WTC11 (cell line): ENCODE measurements around the gene SMC5. TPM values are rescaled to one million over a fixed set of nuclear protein-coding genes. Genes with fewer than 3 reads are reported as not detected.

Source experiments
- ATAC-seq: fragments of 200-7000 bp; cut with Tn5 transposase; 2 replicates; pipeline ENCODE4 v1.10.0; 2021; ENCODE audit warnings: mild to moderate bottlenecking, moderate library complexity
- CTCF ChIA-PET: fragments of 300-600 bp; sonication (Branson Sonifier 250); formaldehyde crosslinking; loops from one replicate; lab custom pipeline; 2021; ENCODE audit warnings: antibody characterized with exemption; lab: Charles Lee
- POLR2A ChIA-PET: fragments of 350-600 bp; sonication (Branson Sonifier 250); formaldehyde crosslinking; loops from one replicate; lab custom pipeline; 2021; ENCODE audit warnings: antibody characterized with exemption; lab: Charles Lee
- DNase-seq: peaks from one replicate; pipeline ENCODE4 v3.0.0; 2021; ENCODE audit warnings: low spot score
- H3K27ac Mint-ChIP-seq: 2 replicates; pipeline ENCODE4 v1.8.0; 2021; ENCODE audit warnings: mixed read lengths
- H3K27me3 Mint-ChIP-seq: 2 replicates; pipeline ENCODE4 v1.8.0; 2021; ENCODE audit warnings: low read depth, mild to moderate bottlenecking, moderate library complexity, mixed read lengths
- H3K36me3 Mint-ChIP-seq: 2 replicates; pipeline ENCODE4 v1.8.0; 2021; ENCODE audit warnings: mixed read lengths
- H3K4me1 Mint-ChIP-seq: 2 replicates; pipeline ENCODE4 v1.8.0; 2022; ENCODE audit warnings: mixed read lengths
- H3K4me3 Mint-ChIP-seq: 2 replicates; pipeline ENCODE4 v1.8.0; 2021; ENCODE audit warnings: mild to moderate bottlenecking, moderate library complexity, mixed read lengths
- H3K9me3 Mint-ChIP-seq: 2 replicates; pipeline ENCODE4 v1.8.0; 2021; ENCODE audit warnings: mixed read lengths
- ATF1 ChIP-seq: sonication (generic); formaldehyde crosslinking; IDR thresholded peaks from 2 replicates; pipeline ENCODE4 v1.8.1; 2023; ENCODE audit warnings: mild to moderate bottlenecking, moderate library complexity, missing genetic modification reagents
- EMX1 ChIP-seq: fragments of 250-450 bp; sonication (Bioruptor Pico); IDR thresholded peaks from 2 replicates; pipeline ENCODE4 v1.8.0; 2021; ENCODE audit warnings: mild to moderate bottlenecking
- FOXK1 ChIP-seq: sonication (generic); formaldehyde crosslinking; IDR thresholded peaks from 2 replicates; pipeline ENCODE4 v1.8.0; 2022; ENCODE audit warnings: mild to moderate bottlenecking, moderate library complexity, missing genetic modification reagents
- GABPB1 ChIP-seq: sonication (generic); formaldehyde crosslinking; IDR thresholded peaks from 2 replicates; pipeline ENCODE4 v1.8.1; 2023; ENCODE audit warnings: mild to moderate bottlenecking, missing genetic modification reagents
- GTF2I ChIP-seq: fragments of 250-450 bp; sonication (Bioruptor Pico); conservative IDR thresholded peaks from 2 replicates; pipeline ENCODE4 v1.4.0; 2021; ENCODE audit warnings: mild to moderate bottlenecking
- KAT7 ChIP-seq: sonication (generic); formaldehyde crosslinking; IDR thresholded peaks from 2 replicates; pipeline ENCODE4 v1.8.1; 2023; ENCODE audit warnings: missing genetic modification reagents, mild to moderate bottlenecking, borderline replicate concordance
- OVOL2 ChIP-seq: fragments of 250-450 bp; sonication (Bioruptor Pico); IDR thresholded peaks from 2 replicates; pipeline ENCODE4 v1.9.0; 2021; ENCODE audit warnings: mild to moderate bottlenecking, borderline replicate concordance
- SMAD4 ChIP-seq: sonication (generic); formaldehyde crosslinking; IDR thresholded peaks from 2 replicates; pipeline ENCODE4 v1.8.0; 2022; ENCODE audit warnings: mild to moderate bottlenecking, missing genetic modification reagents
- SP1 ChIP-seq: sonication (generic); formaldehyde crosslinking; conservative IDR thresholded peaks from 2 replicates; pipeline ENCODE4 v1.8.1; 2022; ENCODE audit warnings: missing genetic modification reagents
- TEAD1 ChIP-seq: sonication (generic); formaldehyde crosslinking; IDR thresholded peaks from 2 replicates; pipeline ENCODE4 v1.8.0; 2022; ENCODE audit warnings: mild to moderate bottlenecking, missing genetic modification reagents
- ZNF121 ChIP-seq: sonication (generic); formaldehyde crosslinking; IDR thresholded peaks from 2 replicates; pipeline ENCODE4 v1.8.0; 2023; ENCODE audit warnings: missing genetic modification reagents
- ZNF396 ChIP-seq: fragments of 250-450 bp; sonication (Bioruptor Pico); IDR thresholded peaks from 2 replicates; pipeline ENCODE4 v1.8.0; 2021; ENCODE audit warnings: mild to moderate bottlenecking, moderate library complexity, borderline replicate concordance
- total RNA-seq: library from RNA; stranded (reverse); gene quantifications from 3 replicates; pipeline ENCODE4 v1.2.3, GENCODE V29; 2021
- TF ChIP-seq, protein P1 (sequence below): sonication (generic); formaldehyde crosslinking; IDR thresholded peaks from 2 replicates; pipeline ENCODE4 v1.8.0; 2022; ENCODE audit warnings: mild to moderate bottlenecking, missing genetic modification reagents
- TF ChIP-seq, protein P2 (sequence below): sonication (generic); formaldehyde crosslinking; IDR thresholded peaks from 2 replicates; pipeline ENCODE4 v1.8.1; 2023; ENCODE audit warnings: mild to moderate bottlenecking, missing genetic modification reagents, moderate library complexity
- TF ChIP-seq, protein P3 (sequence below): fragments of 250-450 bp; sonication (Bioruptor Pico); IDR thresholded peaks from 2 replicates; pipeline ENCODE4 v1.8.0; 2021; ENCODE audit warnings: mild to moderate bottlenecking
- TF ChIP-seq, protein P4 (sequence below): sonication (generic); formaldehyde crosslinking; IDR thresholded peaks from 2 replicates; pipeline ENCODE4 v1.8.1; 2022; ENCODE audit warnings: missing genetic modification reagents, borderline replicate concordance
- TF ChIP-seq, protein P5 (sequence below): sonication (generic); formaldehyde crosslinking; IDR thresholded peaks from 2 replicates; pipeline ENCODE4 v1.8.1; 2023; ENCODE audit warnings: mild to moderate bottlenecking, missing genetic modification reagents
- TF ChIP-seq, protein P6 (sequence below): sonication (generic); formaldehyde crosslinking; IDR thresholded peaks from 2 replicates; pipeline ENCODE4 v1.8.0; 2022; ENCODE audit warnings: mild to moderate bottlenecking, missing genetic modification reagents

Gene SMC5
- total RNA-seq, 1 experiment from 2014 or later = 20.2 TPM

DNA sequence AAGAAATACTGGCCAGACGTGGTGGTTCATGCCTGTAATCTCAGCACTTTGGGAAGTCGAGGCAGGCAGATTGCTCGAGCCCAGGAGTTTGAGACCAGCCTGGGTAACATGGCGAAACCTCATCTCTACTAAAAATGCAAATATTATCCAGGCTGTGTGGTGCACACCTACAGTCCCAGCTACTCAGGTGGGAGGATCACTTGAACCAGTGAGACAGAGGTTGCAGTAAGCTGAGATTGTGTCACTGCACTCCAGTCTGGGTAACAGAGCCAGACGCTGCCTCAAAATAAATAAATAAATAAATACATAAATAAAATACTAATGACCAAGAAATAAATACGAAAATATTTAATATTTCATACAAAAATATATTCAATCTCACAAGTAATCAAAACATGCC, 136.9 kb downstream of the SMC5 start:
- no peaks in the 10 kb centered on the region for H3K36me3 Mint-ChIP-seq
- ATAC-seq = no peak
- H3K4me1 Mint-ChIP-seq = no peaks in the 10 kb centered on the region
- H3K27me3 Mint-ChIP-seq = peaks cover 8% of the 10 kb centered on the region
- H3K4me3 Mint-ChIP-seq = no peak overlapping the region
- TF ChIP-seq FOXK1 (CRISPR knock-in tag) = no peak
- no peak for TF ChIP-seq ZNF396 (CRISPR knock-in tag)
- TF ChIP-seq, protein P1, sequence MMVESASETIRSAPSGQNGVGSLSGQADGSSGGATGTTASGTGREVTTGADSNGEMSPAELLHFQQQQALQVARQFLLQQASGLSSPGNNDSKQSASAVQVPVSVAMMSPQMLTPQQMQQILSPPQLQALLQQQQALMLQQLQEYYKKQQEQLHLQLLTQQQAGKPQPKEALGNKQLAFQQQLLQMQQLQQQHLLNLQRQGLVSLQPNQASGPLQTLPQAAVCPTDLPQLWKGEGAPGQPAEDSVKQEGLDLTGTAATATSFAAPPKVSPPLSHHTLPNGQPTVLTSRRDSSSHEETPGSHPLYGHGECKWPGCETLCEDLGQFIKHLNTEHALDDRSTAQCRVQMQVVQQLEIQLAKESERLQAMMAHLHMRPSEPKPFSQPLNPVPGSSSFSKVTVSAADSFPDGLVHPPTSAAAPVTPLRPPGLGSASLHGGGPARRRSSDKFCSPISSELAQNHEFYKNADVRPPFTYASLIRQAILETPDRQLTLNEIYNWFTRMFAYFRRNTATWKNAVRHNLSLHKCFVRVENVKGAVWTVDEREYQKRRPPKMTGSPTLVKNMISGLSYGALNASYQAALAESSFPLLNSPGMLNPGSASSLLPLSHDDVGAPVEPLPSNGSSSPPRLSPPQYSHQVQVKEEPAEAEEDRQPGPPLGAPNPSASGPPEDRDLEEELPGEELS (CRISPR knock-in tag) = no peak
- TF ChIP-seq SMAD4 (CRISPR knock-in tag) = no peak
- no peak for TF ChIP-seq ZNF121
- TF ChIP-seq OVOL2 (CRISPR knock-in tag) = no peak
- no peak for TF ChIP-seq KAT7 (CRISPR knock-in tag)
- TF ChIP-seq, protein P2, sequence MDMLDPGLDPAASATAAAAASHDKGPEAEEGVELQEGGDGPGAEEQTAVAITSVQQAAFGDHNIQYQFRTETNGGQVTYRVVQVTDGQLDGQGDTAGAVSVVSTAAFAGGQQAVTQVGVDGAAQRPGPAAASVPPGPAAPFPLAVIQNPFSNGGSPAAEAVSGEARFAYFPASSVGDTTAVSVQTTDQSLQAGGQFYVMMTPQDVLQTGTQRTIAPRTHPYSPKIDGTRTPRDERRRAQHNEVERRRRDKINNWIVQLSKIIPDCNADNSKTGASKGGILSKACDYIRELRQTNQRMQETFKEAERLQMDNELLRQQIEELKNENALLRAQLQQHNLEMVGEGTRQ (CRISPR knock-in tag) = no peak
- TF ChIP-seq SP1 (CRISPR knock-in tag) = no peak
- no peak for TF ChIP-seq EMX1 (CRISPR knock-in tag)
- TF ChIP-seq, protein P3, sequence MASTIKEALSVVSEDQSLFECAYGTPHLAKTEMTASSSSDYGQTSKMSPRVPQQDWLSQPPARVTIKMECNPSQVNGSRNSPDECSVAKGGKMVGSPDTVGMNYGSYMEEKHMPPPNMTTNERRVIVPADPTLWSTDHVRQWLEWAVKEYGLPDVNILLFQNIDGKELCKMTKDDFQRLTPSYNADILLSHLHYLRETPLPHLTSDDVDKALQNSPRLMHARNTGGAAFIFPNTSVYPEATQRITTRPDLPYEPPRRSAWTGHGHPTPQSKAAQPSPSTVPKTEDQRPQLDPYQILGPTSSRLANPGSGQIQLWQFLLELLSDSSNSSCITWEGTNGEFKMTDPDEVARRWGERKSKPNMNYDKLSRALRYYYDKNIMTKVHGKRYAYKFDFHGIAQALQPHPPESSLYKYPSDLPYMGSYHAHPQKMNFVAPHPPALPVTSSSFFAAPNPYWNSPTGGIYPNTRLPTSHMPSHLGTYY = no peak
- TF ChIP-seq, protein P4, sequence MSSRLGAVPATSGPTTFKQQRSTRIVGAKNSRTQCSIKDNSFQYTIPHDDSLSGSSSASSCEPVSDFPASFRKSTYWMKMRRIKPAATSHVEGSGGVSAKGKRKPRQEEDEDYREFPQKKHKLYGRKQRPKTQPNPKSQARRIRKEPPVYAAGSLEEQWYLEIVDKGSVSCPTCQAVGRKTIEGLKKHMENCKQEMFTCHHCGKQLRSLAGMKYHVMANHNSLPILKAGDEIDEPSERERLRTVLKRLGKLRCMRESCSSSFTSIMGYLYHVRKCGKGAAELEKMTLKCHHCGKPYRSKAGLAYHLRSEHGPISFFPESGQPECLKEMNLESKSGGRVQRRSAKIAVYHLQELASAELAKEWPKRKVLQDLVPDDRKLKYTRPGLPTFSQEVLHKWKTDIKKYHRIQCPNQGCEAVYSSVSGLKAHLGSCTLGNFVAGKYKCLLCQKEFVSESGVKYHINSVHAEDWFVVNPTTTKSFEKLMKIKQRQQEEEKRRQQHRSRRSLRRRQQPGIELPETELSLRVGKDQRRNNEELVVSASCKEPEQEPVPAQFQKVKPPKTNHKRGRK = no peak
- TF ChIP-seq TEAD1 (CRISPR knock-in tag) = no peak
- no peaks in the 10 kb centered on the region for H3K9me3 Mint-ChIP-seq
- ChIA-PET POLR2A (no interaction called here), CTCF (no interaction called here)
- DNase-seq = no peak
- H3K27ac Mint-ChIP-seq = no peak overlapping the region

DNA sequence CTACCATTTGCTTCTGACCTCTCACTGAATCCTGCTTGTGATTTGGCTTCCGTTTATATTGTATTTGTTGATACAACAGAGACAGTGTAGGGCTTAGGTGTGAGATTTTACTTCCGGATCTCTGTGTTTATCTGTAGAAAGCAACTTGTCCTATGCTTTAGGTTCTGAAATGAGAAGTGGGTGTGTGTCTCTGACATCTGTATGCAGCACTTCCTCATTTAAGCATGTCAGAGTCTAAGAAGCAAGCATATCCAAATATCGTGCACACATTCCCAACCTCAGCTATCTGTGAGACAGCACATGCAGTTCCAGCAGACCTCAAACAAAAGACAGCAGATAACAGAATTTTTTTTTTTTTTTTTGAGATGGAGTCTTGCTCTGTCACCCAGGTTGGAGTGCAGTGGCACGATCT, 139.4 kb downstream of the SMC5 start:
- ATAC-seq (no peak), DNase-seq (no peak)
- Mint-ChIP-seq H3K27ac (no peak overlapping the region), H3K27me3 (peaks cover 8% of the 10 kb centered on the region), H3K4me3 (no peak overlapping the region), H3K36me3 (no peaks in the 10 kb centered on the region), H3K4me1 (no peaks in the 10 kb centered on the region), H3K9me3 (no peaks in the 10 kb centered on the region)
- TF ChIP-seq, protein P5, sequence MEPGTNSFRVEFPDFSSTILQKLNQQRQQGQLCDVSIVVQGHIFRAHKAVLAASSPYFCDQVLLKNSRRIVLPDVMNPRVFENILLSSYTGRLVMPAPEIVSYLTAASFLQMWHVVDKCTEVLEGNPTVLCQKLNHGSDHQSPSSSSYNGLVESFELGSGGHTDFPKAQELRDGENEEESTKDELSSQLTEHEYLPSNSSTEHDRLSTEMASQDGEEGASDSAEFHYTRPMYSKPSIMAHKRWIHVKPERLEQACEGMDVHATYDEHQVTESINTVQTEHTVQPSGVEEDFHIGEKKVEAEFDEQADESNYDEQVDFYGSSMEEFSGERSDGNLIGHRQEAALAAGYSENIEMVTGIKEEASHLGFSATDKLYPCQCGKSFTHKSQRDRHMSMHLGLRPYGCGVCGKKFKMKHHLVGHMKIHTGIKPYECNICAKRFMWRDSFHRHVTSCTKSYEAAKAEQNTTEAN (CRISPR knock-in tag) = no peak
- TF ChIP-seq, protein P6, sequence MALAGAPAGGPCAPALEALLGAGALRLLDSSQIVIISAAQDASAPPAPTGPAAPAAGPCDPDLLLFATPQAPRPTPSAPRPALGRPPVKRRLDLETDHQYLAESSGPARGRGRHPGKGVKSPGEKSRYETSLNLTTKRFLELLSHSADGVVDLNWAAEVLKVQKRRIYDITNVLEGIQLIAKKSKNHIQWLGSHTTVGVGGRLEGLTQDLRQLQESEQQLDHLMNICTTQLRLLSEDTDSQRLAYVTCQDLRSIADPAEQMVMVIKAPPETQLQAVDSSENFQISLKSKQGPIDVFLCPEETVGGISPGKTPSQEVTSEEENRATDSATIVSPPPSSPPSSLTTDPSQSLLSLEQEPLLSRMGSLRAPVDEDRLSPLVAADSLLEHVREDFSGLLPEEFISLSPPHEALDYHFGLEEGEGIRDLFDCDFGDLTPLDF (CRISPR knock-in tag) = no peak
- TF ChIP-seq GTF2I = no peak
- no peak for TF ChIP-seq ATF1 (CRISPR knock-in tag)
- TF ChIP-seq, protein P3 = no peak
- TF ChIP-seq GABPB1 = no peak
- no peak for TF ChIP-seq SMAD4 (CRISPR knock-in tag)
- ChIA-PET CTCF (no interaction called here), POLR2A (no interaction called here)
